ENCODE measurements around the gene SRL.

SRL gene

DNA sequence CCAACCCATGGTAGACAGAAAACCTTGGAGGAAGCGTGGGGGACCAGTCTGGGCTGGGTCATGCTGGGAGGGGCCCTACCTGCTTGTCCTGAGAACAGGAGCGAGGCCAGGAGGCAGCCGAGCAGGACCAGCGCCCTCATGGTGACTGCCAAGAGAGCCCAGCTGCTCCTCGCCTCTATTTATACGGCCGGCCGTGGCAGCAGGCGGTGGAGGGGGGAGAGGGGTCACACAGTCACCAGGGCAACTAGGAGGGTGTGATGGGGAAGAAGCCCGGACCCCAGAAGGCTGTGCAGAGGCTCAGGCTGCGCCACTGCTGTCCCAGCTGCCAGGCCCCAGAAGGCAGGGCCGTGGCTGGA is at the start of gene SRL:
SRL (minus strand) TSS at position 153 of the 356 bp plus-strand sequence; CDS start at position 140, 13 bp downstream.
- DNase-seq, result no peak

DNA sequence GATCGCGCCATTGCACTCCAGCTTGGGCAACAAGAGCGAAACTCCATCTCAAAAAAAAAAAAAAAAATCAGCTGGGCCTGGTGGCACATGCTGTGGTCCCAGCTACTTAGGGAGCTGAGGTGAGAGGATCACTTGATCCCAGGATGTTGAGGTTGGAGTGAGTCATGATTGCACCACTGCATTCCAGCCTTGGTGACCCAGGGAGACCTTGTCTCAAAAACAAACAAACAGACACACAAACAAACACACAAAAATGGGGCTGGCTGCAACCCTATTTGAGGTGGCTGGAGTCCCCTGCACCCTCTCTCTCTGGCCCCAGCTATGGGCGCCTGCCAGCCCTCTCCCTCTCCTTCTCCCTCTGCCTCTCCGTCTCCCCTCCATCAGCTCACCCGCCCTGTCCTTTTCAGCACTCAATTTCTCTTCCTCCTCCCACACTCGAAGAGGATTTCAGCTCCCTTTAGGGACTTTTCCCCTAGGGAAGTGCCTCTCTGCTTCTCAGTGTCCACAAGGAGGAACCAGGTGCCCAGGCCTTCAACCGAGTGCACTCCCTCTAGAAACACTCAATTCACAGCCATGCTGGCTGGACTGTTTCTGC is 48.5 kb upstream of the SRL start:
- DNase-seq, result no peak

DNA sequence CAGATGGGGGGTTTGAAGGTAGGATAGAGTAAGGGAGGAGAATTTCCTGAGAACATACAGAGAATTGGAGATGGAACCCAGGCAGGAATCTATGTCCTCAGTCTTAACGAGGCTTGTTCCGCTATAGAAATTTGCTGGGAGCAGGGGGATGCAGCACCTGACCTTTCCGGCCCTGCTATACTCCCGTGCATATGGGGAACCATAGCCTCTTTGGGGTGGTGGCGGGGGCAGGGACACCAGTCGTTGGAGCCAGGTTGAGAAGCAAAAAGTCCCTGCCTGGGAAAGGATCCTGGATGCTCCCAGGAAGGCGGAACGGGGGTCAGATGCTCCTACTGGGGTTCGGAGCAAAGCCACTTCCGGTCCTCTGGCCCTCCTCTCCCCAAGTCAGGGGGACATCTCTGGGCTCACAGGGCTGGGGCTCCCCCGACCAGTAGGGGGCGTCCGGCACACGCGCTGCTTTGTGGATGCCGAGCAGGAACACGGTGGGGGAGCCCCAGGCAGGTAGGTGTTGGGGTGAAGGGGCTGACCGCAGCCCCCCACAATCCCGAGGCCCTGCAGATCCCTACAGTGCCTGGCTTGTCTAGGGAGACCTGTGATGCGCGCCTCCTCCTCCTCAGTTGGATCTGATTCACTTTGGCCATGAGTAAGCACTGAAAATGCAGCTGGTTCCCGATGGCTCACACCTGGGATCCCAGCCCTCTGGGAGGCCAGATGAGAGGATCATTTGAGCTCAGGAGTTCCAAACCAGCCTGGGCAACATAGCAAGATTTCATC is 46.5 kb upstream of the SRL start:
- peak; percentile 74 for DNase-seq

DNA sequence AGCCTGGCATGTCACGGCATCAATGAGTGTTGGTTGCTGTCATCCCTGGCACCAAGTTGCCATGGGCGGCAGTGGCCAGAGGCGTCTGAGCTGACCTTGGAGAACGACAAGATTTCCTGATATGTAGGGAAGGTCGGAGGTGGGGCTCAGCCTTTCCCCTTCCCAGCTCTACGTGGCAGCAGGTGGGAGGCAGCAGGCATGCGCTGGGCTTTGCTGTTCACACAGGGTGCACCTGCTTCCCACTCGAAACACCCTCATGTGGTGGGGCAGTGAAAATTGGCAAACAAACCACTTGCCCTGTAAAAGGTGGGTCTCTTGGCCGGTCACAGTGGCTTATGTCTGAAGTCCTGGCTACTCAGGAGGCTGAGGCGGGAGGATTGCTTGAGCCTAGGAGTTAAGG is 43.3 kb upstream of the SRL start:
- DNase-seq, result no peak

DNA sequence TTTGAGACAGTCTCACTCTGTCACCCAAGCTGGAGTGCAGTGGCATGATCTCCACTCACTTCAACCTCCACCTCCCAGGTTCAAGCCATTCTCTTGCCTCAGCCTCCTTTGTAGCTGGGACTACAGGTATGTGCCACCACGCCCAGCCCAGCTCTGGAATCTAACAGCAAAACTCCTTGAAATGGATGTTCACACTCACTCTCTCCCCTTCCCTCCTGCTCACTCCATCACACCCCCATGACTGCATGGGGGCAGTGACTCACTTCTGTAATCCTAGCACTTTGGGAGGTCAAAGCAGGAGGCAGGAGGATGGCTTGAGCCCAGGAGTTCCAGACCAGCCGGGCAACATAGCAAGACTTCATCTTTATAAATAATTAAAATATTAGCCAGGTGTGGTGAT is 42.1 kb upstream of the SRL start:
- no peak for DNase-seq

DNA sequence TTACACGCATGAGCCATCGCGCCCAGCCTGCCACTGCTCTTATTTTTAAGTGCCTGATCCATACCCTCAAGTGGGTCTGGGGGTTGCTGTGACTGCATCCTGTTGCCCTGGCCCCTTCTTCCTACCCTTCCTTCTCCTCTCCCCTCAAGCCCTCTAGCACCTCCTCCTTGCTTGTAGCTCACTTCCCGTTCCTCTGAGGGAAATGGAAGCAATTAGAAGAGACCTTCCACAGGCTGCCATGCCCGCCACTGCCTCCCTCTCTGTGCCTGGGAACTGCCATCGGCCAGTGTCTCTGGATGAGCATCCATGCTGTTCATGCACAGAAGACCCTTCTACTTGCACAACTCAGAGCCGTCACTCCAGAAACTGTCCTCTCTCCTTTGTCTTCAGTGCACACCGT is 41.6 kb upstream of the SRL start:
- no peak for DNase-seq

DNA sequence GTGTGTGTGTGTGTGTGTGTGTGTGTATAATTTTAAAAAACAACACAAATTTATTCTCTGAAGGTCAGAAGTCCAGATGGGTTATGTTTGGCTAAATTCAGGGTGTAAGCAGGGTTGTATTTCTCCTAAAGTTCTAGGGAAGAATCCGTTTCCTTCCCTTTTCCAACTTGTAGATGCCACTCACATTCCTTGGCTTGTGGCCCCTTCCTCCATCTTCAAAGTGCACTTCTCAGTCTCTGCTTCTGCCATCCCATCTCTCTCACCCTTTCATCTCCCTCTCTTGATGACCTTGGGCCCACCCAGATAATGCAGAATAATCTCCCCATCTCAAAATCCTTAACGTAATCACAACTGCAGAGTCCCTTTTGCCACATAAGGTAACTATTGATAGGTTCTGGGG is 38.7 kb upstream of the SRL start:
- DNase-seq, result no peak

DNA sequence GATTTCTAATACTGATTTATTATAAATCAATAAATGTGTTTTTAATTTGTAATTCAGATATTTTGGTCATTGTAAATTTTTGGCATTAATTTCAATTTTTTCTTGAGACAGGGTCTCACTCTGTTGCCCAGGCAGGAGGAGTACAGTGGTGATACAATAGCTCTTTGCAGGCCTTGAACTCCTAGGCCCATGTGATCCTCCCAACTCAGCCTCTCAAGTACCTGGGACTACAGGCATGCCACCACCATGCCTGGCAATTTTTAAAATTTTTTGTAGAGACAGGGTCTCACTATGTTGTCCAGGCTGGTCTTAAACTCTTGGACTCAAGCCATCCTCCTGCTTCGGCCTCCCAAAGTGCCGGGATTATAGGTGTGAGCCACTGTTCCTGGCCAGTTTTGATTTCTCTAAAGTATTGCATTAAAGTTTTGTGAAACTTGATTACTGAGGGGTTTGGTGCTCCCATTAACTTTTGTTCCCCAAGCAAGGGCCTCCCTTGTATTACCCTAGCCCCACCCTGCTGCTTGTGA is 36.2 kb upstream of the SRL start:
- no peak for DNase-seq

DNA sequence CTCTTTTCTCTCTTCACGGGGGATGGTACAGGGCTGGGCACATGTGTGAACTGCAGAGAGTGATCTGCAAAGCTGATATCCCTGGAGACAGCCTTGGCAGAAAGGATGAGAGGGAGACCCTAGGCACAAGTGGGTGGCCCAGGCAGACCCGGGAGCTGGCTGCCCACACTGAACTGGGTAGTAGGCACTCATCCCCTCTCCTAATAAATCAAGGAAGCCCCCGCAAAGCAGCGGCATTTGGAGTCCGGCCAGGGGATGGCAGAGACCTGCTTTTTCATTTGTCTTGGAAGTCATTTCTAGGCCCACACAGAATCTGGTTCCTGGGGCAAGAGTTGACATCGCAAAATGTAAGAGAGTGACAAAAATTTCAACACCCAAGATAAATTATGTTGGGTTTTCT is 34.0 kb upstream of the SRL start:
- DNase-seq, result no peak

DNA sequence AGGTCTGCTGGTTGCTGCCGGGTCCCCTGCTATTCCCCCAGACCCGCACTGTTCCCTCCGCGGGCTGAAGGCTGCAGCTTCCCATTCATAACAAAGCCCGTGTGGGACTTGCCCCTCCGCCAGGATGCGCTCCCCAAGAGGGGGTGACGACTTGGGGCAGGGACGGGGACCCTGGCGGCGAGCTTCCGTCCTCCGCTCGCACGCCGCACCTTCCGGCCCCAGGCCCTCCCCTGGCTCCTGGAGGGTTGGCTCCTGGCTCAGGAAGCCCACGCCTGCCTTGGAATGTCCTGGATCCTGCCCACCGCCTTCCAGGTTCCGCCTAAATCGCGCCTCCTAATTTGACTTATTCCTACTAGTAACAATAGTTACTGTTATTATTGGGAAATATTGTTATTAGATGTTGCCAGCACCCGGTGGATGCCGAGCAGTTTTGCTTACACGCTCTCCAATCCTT is 32.0 kb upstream of the SRL start:
- no peak for DNase-seq

DNA sequence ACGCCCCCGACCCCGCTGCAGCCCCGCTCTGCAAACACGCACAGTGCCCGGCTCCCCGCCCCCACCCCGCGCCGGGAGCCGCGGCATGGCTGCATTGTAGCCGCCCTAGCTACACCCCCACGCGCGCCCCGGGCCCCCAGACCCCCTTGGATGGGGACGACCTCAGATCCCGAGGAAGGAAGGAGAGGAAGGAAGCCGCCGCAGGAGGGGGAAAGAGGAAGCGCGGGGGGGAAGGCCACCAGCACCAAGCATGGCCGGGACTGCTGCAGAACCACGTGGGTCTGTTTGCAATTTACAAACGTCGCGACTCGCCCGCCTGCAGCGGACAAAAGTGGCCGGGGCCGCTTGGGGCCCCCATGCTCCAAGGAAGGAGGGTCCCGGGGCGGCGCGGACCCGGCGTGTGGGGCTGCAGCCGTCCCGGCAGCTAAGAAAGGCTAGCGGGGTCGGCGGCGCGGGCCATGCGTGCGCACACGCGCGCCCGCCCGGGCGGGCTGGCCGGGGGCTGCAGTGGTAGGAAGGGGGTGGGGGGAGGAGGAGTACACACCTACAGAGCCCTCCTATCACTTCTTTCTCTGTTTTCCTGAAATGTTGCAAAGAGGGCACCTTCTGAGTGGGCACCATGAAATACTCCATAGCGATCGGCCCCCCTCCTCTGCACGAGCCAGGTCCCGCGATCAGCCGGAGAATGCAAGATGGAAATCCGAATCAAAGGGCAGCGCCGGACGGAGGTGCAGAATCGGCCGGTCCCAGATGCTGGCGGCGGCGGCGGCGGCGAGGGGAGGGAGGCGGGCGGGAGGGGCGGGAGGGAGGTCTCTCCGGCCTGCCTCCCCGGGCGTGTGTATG is 30.5 kb upstream of the SRL start:
- peak; percentile 76 for DNase-seq

DNA sequence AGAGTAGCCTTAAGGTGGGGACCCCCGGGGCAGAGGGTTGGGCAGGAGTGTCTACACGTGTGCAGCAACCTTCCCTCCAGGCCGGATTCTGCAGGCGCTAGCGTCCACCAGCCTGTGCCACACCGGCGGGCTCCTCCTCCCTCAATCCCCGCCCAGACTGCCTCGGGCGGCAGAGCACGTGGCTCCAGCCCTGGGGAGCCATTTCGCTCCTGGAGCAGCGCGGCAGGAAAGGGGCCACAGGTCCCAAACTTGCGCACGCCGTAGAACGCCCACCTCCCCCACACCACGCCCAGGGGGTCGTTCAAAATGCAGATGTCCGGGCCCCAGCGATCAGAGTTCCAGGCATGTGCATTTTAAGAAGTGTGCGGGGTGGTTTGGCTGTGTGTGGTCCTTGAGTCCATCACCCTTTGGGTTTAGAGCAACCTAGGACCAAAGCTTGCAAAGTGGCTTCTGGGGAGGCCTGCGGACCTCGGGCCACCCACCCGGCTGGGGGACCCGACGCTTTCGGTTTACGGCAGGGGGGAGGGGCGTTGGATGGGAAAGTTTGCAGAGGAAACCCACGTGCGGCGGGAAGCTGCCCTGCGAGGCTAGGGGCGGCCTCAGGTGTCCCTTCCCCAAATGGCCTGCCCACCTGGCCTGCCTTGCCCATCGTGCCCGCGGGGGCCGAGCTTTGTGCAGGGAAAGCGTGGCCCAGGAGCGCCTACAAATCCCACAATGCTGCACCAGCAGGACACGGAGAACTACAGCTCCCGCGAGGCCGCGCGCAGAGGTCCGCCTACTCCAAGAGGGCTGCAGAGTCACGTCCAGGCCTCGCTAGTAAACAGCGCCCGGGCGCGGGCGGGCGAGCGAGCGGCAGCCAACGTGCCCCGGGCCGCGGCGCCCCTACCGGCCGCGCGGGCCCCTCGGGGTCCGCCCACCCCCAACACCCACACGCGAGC is 29.6 kb upstream of the SRL start:
- DNase-seq, result peak; percentile 93

DNA sequence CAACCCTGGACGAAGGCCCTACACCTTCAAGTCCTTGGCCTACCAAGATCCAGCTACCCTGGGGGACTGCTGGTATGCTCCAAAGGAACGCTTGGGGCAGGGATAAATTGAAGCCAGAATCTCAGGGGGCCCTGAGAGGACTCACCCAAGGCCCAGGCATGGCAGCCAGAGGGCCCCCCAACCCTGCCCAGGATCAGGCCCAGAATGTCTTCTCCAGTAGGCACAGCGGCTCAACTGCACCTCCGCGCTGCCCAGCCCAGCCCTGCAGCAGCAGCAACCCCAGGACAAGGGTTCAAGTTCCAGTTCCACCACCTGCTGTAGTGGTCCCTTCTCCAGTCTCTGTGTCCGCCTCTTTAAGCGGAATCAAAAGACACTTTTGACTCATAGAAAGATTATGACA is 28.7 kb upstream of the SRL start:
- no peak for DNase-seq

DNA sequence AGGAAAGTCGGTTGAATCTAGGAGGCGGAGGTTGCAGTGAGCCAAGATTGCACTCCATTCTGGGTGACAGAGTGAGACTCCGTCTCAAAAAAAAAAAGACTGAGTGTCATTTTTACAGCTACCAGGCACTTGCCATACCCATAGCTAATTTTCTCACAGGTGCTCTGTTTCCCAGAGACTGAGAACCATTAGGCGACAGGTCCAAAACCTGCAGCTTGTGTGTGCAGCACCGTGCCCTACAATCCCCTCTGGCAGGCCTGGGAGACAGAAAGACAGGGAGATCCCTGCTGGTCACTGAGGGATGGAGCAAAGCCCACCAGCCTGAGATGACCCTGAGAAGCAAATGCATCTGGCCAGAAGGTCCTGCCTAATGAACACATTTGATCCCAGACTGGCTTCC is 28.2 kb upstream of the SRL start:
- DNase-seq, result no peak

DNA sequence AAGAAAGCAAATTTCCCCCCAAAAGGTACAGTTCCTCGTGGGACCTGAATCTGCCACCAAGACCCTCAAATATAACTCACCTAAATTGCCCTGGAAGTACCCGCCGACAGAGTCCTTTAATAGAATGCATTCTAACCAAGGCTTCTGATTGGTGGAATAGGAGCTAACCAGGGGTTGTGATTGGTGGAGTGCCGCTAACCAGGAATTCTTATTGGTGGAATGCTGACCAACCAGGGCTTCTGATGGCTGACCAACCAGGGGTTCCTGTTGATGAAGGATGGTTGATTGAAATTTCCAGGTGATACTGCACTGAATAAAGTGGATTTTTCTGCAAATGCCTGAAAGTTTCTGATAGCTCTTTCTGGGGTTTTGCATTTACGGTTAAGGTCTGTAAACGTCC is 24.5 kb upstream of the SRL start:
- no peak for DNase-seq

DNA sequence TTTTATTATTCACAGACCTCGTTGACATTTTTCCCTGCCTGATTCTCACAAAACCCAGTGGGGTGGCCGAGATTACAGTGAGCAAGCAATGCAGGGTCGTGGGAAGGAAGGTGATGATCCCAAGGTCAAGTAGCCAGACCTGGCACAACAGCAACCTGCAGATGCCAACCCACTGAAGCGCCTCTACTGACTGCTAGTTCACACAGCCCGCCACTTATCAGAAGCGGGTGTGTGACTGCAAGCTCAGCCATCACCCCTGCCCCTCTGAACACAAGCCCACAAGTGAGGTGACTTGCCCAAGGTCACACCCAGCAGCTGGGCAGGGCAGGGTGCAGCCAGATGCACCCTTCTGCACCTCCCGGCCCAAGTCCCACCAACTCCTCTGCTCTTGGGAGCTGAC is 23.8 kb upstream of the SRL start:
- DNase-seq, result no peak

DNA sequence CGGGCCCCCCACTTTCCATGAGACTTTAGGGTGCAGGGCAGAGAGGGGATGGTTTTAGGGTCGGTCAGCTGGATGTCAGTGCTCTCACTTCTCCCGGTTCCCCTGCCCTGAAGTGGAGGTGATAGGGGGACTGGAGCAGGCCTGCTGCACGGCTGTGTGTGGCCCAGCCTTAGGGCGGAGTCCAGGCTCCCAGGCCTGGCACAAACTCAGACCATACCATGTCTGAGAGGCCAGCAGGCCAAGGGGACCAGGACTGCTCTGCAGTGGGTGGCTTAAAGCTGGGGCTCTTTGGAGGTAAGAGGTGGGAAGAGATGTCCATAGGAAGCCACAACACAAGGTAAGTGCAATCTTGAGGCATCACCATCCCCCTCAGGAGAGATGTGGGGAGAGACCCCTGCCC is 22.7 kb upstream of the SRL start:
- no peak for DNase-seq

DNA sequence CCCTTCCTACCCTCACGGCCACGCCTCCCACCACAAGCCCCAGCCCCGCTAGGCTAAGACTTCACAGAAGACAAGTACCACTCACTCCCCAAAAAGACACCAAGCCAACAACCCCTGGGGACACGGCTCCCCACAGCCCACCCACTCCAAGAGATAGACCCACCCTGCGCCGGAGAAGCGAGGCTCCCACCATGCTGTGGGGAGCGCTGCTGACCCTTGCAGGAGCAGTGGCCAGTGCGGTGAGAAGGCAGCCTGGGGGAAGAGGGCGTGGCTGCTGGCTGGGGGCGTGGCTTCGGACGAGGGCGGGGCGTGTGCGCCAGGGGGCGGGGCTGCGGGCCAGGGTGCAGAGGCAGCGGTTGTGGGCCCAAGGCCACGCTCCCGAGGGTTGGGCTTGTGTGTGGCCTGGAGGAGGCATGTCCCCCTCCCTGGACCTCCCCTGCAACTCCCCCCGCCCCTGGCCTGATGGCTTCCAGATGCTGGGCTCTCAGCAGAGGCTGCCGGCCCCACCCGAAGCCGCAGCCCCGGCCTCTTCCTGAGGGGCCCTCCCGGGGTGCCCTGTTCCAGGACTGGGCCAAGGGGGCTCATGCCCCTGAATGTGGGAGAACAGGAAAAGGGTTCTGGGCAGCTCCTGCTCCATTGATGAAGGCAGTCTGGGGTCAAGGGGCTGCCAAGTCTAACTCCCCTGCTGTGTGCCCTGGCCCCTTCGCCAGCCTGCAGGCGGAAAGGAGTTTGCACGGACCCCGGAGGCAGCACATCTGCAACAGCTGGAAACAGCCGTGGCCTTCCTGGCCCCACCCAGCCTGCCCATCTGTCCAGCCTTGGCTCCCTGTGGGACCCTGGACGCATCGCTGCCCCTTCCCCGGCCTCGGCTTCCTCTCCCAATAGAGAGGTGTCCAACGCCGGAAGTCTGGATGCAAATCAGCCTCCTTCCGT is 21.9 kb upstream of the SRL start:
- DNase-seq, result peak; percentile 94

DNA sequence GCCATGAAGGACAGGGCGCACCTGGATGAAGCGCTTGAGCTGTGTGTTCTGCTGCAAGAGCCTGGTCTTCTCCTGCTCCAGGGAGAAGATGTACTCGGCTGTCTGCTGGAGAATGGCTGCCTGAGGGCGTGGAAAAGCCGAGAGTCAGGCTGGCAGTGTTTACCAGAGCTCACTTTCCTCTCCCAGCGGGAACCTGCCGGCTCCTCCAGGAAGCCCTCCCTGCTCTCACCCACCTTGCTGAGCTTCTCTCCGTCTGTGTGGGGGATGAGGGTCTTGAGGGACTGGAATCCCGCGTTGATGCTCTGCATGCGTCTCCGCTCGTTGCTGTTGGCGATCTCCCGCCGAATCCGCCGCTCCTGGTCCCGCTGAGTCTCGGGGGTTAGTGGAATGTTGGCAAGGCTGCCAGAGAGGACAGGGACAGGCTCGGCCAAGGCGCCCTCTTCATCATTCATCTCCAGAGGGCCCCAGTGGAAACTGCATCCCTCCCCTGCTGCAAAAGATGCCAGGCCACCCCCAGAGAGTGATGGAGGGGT is 20.5 kb upstream of the SRL start:
- no peak for DNase-seq

DNA sequence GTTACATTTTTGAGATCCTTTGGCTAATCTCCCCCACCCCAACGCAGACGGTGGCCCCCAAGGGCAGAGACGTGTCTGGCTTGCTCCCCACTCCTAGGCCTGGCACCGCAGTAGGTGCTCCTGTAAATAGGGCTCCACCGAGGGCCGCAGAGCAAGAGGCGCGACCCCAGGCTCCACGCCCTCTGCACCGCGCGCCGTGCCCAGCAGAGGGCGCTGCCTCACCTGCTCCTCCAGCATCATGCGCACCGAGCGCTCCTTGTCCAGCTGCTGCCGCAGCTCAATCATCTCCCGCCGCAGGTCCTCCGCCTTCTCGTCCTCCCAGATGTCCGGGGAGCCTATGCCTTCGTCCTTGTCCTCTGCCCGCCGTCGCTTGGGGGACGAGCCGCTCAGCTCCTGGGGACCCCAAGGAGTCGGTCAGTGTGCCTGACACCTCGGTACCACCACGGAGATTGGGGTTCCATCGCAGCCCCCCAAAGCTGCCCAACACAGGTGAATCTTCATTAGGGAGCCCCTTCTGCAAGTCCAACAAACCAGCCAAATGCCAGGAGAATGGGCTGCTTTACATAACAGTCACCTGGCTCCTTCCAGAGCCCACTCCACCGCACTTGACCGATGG is 19.8 kb upstream of the SRL start:
- no peak for DNase-seq

DNA sequence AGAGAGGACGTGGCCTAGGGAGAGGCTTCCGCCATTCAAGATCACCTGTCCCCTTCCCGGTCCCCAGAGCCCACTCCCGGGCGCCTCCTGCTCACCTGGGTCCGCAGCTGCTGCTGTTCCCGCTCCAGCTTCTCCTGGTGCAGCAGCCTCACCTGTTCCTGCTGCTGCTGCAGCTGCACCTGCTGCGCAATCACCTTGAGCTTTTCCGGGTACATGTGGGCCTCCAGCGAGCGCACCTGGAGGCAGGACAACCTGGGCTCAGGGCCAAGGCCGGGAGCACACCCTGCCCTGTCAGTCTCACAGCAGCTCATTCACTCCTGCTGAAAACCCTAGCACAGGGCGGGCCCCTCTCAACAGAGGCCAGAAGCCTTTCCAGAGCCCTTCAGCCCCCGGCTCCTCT is 18.5 kb upstream of the SRL start:
- no peak for DNase-seq
